GM21576 (cell line): ENCODE measurements around the gene UBE3D.
"Not testable (repeated sequence)": the region's sequence is repeated elsewhere in the genome, so short reads cannot be mapped to it uniquely, and the experiment has no call there.

Experiments used
- ATAC-seq: cut with Tn5 transposase; IDR thresholded peaks from one replicate; pipeline ENCODE4 v1.9.1; 2021; ENCODE audit warnings: mild to moderate bottlenecking, moderate library complexity; ENCODE audit not compliant: unreplicated experiment

UBE3D gene

DNA sequence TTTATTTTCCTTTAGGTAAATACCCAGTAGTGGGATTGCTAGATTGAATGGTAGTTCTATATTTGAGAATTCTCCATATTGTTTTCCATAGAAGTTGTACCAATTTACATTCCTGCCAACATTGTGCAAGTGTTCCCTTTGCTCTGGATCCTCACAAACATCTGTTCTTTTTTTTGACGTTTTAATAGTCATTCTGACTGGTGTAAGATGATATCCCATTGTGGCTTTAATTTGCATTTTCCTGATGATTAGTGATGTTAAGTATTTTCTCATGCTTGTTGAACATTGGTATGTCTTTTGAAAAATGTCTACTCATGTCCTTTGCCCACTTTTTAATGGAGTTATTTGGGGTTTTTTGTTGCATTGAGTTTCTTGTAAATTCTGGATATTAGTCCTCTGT lies 85.6 kb downstream of the UBE3D start:
- ATAC-seq, result no peak

DNA sequence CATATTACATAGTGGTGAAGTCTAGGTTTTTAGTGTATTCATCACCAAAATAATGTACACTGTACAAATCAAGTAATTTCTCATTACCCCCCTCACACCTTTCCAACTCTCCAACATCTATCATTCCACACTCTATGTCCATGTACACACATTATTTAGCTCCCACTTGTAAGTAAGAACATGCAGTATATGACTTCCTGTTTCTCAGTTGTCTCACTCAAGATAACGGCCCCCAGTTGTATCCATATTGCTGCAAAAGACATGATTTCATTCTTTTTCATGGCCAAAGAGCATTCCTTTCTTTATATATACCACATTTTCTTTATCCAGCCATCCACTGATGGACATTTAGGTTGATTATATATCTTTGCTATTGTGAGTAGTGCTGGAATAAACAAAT lies 86.0 kb downstream of the UBE3D start:
- ATAC-seq, result no peak

DNA sequence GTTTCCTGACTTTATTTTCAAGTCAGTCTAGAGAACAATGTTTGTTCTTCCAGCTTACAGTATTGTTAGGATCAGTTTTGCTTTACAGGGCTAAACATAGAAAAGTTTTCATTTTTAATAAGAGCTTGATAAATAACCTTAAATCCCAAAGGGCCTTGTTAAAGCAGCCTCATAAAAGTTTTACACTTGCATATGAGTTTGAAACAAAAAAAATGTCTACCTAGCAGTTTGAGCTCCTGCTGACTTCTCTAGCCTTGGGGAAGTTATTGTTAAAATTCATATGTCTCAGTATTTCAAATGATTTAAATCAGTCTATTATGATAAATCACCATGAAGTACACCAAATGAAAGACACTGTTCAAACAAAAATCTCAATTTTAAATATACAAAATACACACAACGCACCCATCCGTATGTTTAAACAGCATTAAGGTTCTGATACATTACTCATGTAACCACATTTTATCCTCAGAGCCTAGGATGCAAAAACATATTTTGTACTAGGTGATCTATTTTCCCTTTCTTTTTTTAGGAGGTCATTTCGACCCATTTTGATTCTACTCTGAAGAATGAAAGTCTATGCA lies 87.2 kb downstream of the UBE3D start:
- ATAC-seq, result no peak

DNA sequence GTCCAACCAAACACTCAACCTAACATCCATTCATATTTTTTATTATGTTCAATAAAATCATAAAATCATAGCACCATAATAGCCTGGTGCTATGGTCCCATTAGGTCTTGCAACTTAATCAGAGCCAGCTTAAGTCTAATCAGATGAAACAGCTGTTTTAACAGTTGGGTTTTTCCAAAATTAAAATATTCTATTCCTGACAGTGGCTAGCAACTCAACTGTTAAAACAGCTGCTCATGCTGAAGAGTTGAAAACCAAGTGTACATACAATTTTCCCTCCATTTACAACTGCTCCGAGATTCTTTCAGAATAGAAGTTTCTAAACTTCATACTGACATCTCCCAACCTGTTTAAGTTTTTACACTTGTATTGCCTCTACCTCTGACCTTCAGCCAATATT lies 89.5 kb downstream of the UBE3D start:
- no peak for ATAC-seq

DNA sequence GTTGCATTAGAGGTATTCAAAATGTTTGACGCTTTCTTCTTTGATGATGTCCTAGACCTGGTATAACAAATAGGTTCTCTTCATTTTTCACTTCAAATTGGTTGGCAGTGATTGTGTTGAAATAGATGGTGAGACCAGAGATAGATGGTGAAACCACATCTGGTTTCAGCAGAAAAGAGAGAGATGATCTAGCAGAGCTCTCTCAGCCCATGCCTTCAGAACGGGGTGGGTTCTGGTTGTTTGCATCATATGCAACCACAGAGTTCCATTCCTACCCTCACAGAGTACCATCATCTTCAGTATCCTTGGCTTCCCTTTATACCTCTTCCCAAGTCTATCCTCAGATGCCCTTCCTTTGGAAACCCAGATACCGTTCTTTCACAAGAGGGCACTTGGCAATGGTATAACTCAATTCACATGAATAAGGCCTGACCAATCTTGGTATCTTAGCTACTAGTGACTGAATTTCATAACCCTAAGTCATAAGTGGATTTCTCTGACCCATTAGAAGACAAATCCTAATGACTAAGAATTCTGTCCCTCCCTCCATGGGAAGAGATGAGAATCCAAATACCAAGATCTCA lies 93.7 kb downstream of the UBE3D start:
- ATAC-seq, result no peak

DNA sequence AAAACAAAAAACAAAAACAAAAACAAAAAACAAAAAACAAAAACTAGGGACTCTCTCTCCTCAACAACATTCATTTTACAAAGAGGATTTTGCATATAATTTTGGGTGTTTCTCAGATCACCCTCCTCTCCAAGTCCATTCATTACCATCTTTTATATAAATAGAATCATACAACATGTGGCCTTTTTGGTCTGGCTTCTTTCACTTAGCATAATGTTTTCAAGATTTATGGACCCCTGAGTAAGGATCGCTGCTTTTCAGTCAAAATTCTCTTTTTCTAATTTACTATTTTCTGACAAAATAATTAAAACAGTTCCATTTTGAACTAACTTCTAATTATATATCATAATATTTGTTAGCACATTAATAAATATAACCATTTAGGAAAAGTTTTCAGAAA lies 94.8 kb downstream of the UBE3D start:
- no peak for ATAC-seq

DNA sequence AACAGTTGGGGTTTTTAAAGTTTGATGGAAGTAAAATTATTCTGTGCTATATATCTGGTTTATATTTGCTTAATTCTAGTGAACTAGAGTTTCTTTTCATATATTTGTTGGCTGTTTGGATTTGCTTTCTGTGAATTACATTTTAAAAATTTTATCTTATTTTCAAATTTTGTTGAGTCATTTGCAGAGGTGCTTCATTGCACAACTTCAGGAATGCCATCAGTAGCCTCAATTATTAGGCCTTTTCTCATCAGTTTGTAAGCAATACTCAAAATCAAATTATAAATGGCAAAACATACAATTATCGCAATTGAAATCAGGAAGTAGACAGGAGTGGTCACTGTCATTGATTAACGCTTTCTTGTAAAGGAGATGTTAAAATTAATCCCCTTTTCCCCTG lies 96.9 kb downstream of the UBE3D start:
- no peak for ATAC-seq

DNA sequence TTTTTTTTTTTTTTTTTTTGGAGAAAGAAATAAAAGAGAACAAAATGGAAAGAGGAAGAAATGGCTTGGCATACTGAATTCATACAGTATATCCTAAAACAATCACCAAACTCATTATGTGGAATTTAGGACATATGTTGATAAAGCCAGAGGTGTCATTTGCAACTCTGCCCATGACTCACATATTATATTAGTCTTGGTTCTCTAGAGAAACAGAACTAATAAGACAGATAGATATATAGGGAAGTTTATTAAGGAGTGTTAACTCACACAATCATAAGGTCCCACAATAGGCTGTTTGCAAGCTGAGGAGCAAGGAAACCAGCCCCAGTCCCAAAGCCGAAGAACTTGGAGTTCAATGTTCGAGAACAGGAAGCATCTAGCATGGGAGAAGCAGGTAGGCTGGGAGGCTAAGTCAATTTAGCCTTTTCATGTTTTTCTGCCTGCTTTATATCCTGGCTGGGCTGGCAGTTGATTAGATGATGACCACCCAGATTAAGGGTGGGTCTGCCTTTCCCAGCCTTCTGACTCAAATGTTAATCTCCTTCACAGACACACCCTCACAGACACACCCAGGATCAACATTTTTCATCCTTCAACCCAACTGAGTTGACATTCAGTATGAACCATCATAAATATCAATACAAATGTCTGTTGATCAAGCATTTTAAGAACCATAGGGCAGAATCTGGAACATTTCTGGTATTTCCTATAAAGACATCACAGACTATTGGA lies 102.3 kb downstream of the UBE3D start:
- no peak for ATAC-seq

DNA sequence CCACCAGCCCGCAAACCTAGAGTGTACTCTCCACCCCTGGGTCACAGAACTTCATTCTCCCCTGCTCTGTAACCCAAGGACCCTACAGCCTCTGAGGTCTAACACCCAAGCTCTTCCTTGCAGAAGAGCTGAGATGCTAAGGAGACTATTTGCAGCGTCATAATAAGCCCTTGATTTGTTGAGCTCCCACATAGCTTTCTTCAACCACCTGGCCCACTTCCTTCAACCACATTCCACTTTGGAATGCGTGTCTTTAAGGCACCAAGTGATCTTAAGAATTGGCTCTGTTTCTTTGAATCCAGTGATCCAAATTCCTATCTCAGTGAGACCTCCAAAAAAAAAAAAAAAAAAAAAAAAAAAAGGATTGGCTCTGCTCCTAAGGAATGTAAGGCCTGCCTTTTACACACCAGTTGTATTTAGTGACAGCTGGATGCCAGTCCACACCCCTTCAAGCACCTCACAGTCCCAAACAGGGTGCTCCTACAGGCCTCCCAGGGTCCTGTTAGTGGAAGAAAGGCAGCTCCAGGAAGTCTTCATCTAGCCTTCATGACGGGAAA lies 106.2 kb downstream of the UBE3D start:
- no peak for ATAC-seq

DNA sequence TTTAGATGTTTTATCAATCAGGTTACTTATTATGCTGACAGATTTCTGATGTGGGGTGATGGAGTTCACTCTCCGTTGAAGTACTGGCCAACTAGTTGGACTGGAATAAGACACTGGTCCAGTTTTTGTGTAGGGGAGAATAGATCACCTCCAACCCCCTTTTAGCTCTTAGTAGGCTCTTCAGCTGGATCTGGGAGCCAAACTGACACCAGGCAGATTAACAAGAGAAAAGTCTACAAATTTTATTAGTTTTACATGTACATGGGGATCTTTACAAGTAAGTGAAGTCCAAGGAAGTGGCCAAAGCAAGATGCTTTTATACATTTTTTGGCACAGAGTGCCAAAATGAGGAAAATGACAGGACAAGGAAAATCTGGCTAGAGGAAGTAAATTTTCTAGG lies 107.1 kb downstream of the UBE3D start:
- ATAC-seq, result no peak

DNA sequence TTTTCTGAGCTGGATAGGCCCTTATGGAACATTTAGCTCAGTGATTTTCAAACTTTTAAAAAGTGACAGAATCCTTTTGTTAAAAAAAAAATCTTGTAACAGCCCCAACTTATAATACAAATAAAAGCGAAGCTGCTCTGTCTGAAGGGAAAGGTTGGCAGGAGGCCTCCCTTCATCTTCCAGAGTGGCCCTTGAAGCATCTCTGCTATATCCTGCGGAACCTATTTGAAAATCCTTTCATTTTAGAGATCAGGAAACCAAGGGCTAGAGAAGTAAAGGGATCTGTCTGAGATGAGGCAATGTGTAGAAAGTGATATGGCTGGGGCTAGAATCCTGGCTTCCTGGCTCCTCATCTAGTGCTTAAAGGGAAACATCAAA lies 107.8 kb downstream of the UBE3D start:
- no peak for ATAC-seq

DNA sequence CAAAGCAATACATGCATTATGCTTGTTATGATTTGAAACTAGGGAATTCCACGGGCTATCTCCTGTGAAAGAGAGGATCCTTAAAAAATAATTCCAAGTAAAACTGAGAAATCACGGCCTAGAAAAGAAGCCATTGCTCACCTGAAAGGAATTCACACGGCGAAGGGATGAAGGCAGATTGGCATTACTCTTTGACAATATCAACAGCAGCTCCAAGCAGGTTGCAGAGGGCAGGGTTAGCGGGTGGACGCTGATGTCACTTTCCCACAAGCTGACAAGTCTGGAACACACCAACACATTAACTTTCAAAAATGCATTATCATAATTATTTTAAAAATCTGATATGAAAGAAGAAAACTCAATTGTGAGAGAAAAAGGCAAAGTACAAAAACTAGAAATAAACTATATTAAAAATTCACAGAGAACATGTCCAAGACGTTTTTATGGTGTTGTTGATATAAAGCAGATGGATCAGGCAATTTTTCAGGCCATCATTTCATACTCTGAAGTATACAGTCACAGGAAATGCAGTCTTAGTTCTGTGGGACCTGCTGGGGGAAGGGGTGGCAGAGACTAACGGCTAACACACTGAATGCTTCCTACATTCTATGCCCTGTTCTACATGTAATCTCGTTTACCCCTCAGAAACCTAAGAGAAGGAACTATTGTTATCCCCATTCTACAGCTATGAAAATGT lies 108.3 kb downstream of the UBE3D start:
- ATAC-seq, result no peak

DNA sequence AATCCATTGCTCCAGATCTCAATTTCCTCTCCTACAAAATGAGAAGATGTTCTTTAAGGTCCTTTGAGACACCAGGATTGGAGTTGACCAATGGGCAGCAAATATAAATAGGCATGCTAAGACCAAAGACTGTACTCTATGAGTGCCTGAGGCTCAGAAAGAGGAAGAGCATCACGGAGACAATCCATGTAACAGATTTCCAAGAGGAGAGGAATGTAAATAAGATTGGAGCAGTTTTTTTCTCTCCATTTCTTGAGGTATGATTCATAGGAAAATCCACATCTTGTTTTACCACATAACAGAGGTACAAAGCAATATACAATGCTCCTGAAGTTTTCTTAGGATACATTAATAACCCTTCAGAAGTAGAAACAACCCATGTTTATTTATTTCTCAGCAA lies 109.8 kb downstream of the UBE3D start:
- no peak for ATAC-seq

DNA sequence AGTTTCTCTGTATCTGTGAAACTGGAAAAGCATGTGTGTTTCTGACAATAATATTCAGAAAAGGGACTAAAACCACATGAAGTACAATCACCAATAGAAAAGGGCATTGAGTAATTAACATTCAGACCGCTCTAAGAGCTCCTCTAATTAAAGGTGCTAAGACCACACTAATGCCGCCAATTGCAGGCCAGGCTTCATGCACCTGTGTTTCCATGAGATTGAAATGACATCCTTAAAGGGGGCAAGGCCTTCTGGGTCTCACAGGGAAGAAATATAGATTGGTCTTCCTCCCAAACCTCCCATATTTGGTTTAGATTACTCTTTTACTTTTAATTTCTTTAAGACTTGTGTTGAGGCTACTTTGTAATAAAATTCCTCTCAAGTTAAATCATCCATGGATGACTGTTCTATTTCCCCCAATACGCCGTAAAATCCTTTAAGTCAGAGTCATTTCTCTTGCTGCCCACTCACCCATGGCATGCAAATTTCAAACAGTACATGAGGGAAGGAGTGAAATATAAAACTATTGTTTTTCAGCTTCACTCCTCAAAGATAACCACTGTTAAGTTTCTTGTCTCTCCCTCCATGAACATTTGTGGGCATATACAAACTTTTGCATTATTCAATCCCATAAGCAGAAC lies 110.6 kb downstream of the UBE3D start:
- ATAC-seq, result no peak

DNA sequence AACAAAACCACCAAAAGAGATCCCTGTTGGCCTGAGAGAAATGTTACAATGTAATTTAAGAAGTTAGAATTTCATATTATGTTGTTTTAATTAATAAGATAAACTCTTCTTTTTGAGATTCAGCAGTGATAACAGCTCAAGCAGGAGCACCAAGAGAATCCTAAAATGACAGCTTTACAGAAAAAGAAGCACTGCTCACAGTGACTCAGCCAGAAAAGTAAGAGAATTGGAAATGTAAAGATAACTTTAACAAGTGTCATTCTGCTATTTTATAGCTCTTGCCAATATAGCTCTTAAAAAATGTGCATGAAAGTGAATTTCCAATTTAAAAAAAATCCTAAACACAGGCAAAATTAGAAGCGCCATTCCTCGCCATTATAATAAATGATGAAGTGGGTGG lies 111.3 kb downstream of the UBE3D start:
- no peak for ATAC-seq

DNA sequence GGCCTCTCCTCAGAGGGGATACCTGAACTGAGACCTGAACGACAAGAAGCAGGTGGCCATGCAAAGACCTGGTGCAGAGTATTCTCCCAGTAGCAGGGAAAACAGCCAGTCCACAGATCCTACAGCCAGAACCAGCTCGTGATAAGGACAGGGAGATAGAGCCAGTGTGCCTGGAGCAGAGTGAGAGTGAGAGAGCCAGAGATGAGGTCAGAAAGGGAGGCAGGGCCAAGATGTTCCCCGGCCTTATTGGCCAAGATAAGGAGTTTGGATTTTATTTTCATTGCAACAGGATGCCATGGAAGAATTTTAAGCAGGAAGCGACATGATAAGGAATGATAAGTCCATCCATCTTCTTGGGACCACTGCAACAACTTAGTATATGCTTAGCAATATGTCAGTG lies 111.8 kb downstream of the UBE3D start:
- no peak for ATAC-seq

DNA sequence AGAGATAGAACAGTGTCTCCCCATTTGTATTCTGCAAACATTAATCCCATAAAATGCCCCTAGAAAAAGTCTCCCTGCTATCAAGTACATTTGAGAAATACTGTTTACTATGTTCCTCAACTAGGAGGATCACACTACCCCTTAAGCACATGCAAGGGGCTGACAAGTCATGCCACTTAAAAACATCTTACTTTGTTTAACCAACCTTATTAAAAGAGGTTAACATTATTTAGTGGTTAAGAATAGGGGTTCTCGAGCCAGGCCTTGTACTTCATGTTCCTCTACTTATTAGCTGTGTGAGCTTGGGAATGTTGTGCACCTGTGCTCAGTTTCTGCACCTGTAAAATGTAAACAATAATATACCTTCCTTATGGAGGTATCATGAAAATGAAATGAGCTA lies 113.7 kb downstream of the UBE3D start:
- ATAC-seq, result no peak

DNA sequence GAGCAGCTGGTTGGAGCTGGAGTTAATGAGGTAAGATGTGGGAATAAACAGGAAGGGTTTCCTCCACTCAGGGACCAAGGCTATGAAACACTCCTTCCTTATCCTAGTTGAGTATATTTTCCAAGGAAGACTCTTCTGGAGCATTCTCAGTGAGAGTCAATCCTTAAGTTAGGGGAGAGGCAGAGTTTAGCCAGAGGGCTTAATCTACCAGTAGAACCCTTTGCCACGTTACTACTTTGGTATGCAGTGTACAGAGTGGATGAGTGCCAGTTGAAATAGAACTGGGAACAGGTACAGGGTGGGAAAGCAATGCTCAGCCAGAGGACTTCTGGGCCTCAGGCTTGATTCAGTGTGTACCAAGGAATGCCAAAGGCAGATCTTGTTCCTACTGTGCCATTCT lies 114.3 kb downstream of the UBE3D start:
- ATAC-seq, result no peak

DNA sequence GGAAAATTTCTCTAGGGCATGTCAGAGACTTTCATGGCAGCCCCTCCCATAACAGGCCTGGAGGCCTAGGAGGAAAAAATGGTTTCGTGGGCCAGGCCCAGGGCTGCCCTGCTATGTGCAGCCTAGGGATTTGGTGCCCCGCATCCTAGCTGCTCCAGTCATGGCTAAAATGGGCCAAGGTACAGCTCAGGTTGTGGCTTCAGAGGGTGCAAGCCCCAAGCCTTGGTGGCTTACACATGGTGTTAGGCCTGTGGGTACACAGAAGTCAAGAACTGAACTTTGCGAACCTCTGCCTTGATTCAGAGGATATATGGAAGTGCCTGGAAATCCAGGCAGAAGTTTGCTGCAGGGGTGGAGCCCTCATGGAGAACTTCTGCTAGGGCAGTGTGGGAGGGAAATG lies 134.7 kb downstream of the UBE3D start:
- ATAC-seq, result not testable (repeated sequence)

DNA sequence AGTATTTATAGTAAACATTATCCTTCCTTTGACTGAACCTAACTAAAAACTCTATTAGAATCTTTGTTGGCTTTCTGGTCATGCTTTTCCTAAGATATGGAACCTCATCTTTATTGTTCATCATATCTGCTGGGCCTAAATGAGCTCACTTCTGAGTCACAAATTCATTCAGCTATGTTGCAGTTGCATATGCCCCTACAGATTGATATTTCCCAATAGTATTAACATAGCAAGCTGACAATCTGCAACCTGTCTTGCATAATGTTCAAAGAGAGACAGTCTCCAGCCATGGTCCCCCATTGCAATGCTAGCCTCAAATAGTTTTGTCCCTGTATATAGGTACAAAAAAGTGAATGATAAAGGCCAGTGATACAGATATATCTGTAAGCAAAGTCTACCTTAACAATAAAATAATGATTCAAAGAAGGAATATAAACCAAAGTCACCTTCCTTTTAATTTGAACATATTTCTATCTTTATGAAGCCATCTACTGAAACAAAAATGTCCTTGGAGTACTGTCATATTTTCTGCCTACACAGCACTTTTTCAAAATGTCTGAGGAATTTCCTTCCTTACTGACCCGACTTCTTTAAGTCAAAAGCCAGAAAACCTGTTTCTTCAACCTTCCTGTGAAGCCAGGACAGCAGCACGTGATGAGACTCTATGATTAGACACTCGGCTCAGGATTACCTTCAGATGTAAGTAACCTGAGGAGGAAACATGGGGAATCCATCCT lies 140.7 kb downstream of the UBE3D start:
- no peak for ATAC-seq

DNA sequence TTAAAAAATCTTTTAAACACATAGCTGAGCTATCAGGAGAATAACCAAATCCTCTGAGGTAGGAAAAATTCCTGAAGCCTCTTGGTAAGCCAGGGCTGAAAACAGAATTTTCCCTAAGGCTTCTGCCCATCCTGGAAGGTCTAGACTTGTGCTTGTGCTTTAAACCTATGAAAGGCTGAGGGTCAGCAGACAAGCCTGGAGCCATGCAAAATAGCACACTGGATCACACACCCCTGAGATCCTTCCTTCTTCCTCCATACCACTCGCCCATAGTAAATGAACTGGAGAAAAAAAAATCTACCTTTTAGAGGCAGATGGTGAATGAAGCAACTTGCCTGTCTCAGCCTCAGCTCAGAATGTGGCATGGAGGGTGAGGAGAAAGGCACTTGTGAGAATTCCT lies 144.4 kb downstream of the UBE3D start:
- no peak for ATAC-seq
